Tibial artery (tissue), 4 donors: ENCODE data around the gene MDH1B.

ENCODE experiments used
- DNase-seq, 2 donors: peaks; one replicate each; pipeline ENCODE4 v3.0.0-alpha.2; 2019
- H3K27ac ChIP-seq, 2 donors: fragments of 200-600 bp; sonication (generic) in 1 of 2; 1 replicate in 1 of 2; 2 replicates in 1 of 2; pipeline ENCODE4 v1.5.1; 2018 to 2019; ENCODE audit warnings: mild to moderate bottlenecking in 1 of 2
- H3K27me3 ChIP-seq, 2 donors: fragments of 200-600 bp; sonication (generic) in 1 of 2; one replicate each; pipeline versions ENCODE4 v1.5.1 to v1.6.0; 2016 to 2019
- H3K36me3 ChIP-seq, 3 donors: fragments of 200-600 bp; sonication (generic) in 2 of 3; one replicate each; pipeline ENCODE4 v1.5.1; 2016 to 2019; ENCODE audit warnings: mild to moderate bottlenecking in 2 of 3
- H3K4me1 ChIP-seq, 4 donors: fragments of 200-600 bp; sonication (generic) in 2 of 4; 1 replicate in 3 of 4; 2 replicates in 1 of 4; pipeline ENCODE4 v1.5.1; 2016 to 2019
- H3K4me3 ChIP-seq, 2 donors: fragments of 200-600 bp; sonication (generic) in 1 of 2; 1 replicate in 1 of 2; 2 replicates in 1 of 2; pipeline ENCODE4 v1.5.1; 2018 to 2019; ENCODE audit warnings: mild to moderate bottlenecking in 2 of 2
- H3K9me3 ChIP-seq, 3 donors: fragments of 200-600 bp; sonication (generic) in 1 of 3; one replicate each; pipeline ENCODE4 v1.5.1; 2016 to 2019
- CTCF ChIP-seq, 2 experiments: fragments of 200-600 bp in 1 of 2; fragments of 450-650 bp in 1 of 2; IDR thresholded peaks; one replicate each; pipeline ENCODE4 v1.5.1; 2017 to 2019; ENCODE audit warnings: antibody characterized with exemption in 2 of 2, mild to moderate bottlenecking in 1 of 2, moderate library complexity in 1 of 2
- intact Hi-C: fragments of 100-400 bp; cut with DNase I; formaldehyde crosslinking; loops from one replicate; pipeline ENCODE4 v1.15.0; 2023; ENCODE audit warnings: low total_unique reads

The MDH1B gene

GRCh38 chr2:206802654-206803514 is 37.8 kb upstream of the MDH1B start:
- TF ChIP-seq CTCF (IDR thresholded peaks at IDR 0.05) = no peak
- no peaks in the 10 kb centered on the region for H3K9me3 ChIP-seq
- no peak overlapping the region for H3K27ac ChIP-seq
- H3K36me3 ChIP-seq = no peaks in the 10 kb centered on the region
- no peak overlapping the region for H3K4me3 ChIP-seq
- no peak for DNase-seq
- peaks cover 0 to 9% (median 5%) of the 10 kb centered on the region in 4 donors for H3K4me1 ChIP-seq
- intact Hi-C loops = loop anchor here (5.0 to 10.0 kb wide), 2 partner anchors 182 to 669 kb away; no protein-coding TSS in a partner anchor
- no peaks in the 10 kb centered on the region for H3K27me3 ChIP-seq

- intact Hi-C loops = loop anchor here (5.0 to 10.0 kb wide), 2 partner anchors 183 to 671 kb away; no protein-coding TSS in a partner anchor
- peaks cover 0 to under 1% (median 0%) of the 10 kb centered on the region in 3 donors for H3K36me3 ChIP-seq
- H3K9me3 ChIP-seq = no peaks in the 10 kb centered on the region
Observed at GRCh38 chr2:206801418-206802189, 36.5 kb upstream of the MDH1B start.

GRCh38 chr2:206800506-206801417 is 35.6 kb upstream of the MDH1B start:
- H3K4me3 ChIP-seq = no peak overlapping the region
- peak; percentile 58 to 70 for DNase-seq
- H3K36me3 ChIP-seq = peaks cover 0 to 9% (median under 1%) of the 10 kb centered on the region in 3 donors
- intact Hi-C loops = loop anchor here (5.0 to 10.0 kb wide), 2 partner anchors 184 to 672 kb away; no protein-coding TSS in a partner anchor
- no peaks in the 10 kb centered on the region for H3K9me3 ChIP-seq
- H3K4me1 ChIP-seq = peaks cover 0 to 9% (median 5%) of the 10 kb centered on the region in 4 donors
- no peak overlapping the region for H3K27ac ChIP-seq
- no peaks in the 10 kb centered on the region for H3K27me3 ChIP-seq
- TF ChIP-seq CTCF (IDR thresholded peaks at IDR 0.05) = peak; percentile 64 to 69

More at GRCh38 chr2:206801418-206802189, 36.5 kb upstream of the MDH1B start:
- Histone ChIP-seq H3K4me3 (no peak overlapping the region), H3K27me3 (no peaks in the 10 kb centered on the region), H3K27ac (no peak overlapping the region), H3K4me1 (peaks cover 0 to 9% (median 5%) of the 10 kb centered on the region in 4 donors)
- TF ChIP-seq CTCF (IDR thresholded peaks at IDR 0.05) = no peak
- DNase-seq = no peak

GRCh38 chr2:206799083-206799482 is 34.0 kb upstream of the MDH1B start:
- H3K27me3 ChIP-seq = no peaks in the 10 kb centered on the region
- intact Hi-C loops = no loop called here
- H3K4me3 ChIP-seq = no peak overlapping the region
- no peaks in the 10 kb centered on the region for H3K9me3 ChIP-seq
- DNase-seq = no peak
- TF ChIP-seq CTCF (IDR thresholded peaks at IDR 0.05) = no peak
- H3K27ac ChIP-seq = no peak overlapping the region
- peaks cover 0 to 9% (median 5%) of the 10 kb centered on the region in 4 donors for H3K4me1 ChIP-seq
- peaks cover under 1 to 25% (median 15%) of the 10 kb centered on the region in 3 donors for H3K36me3 ChIP-seq

- Histone ChIP-seq H3K36me3 (peaks cover 7 to 29% (median 15%) of the 10 kb centered on the region in 3 donors), H3K27me3 (no peaks in the 10 kb centered on the region), H3K4me3 (no peak overlapping the region), H3K9me3 (no peaks in the 10 kb centered on the region), H3K27ac (no peak overlapping the region), H3K4me1 (peaks cover 0 to 9% (median 5%) of the 10 kb centered on the region in 4 donors)
- no peak for DNase-seq
- no peak for TF ChIP-seq CTCF (IDR thresholded peaks at IDR 0.05)
- intact Hi-C loops = no loop called here
Observed at GRCh38 chr2:206798000-206798399, 32.9 kb upstream of the MDH1B start.
